Endodermal cell (in vitro differentiated cells): ENCODE results near the gene DENND10. TPM values are rescaled to one million over a fixed set of nuclear protein-coding genes. Genes with fewer than 3 reads are reported as not detected.
A peak's percentile ranks its signal among the peaks of the same experiment; 100 is the strongest.
"Not testable (repeated sequence)": the region's sequence is repeated elsewhere in the genome, so short reads cannot be mapped to it uniquely, and the experiment has no call there.

Experiments used
- DNase-seq: peaks from one replicate; pipeline ENCODE4 v3.0.0-alpha.2; 2017
- H3K27ac ChIP-seq: 2 replicates; pipeline ENCODE4 v1.5.1; 2013; ENCODE audit warnings: mild to moderate bottlenecking, low read depth, low read length, moderate library complexity
- H3K27me3 ChIP-seq: 2 replicates; pipeline ENCODE4 v1.6.1; 2013; ENCODE audit warnings: mild to moderate bottlenecking, low read length, moderate library complexity; ENCODE audit not compliant: insufficient read depth, control insufficient read depth, poor library complexity, severe bottlenecking
- H3K36me3 ChIP-seq: 2 replicates; pipeline ENCODE4 v1.7.0; 2013; ENCODE audit warnings: mild to moderate bottlenecking, low read length, moderate library complexity; ENCODE audit not compliant: control insufficient read depth, insufficient read depth
- H3K4me1 ChIP-seq: one replicate; pipeline ENCODE4 v1.7.0; 2013; ENCODE audit warnings: low read length; ENCODE audit not compliant: control insufficient read depth, insufficient read depth
- H3K4me3 ChIP-seq: 2 replicates; pipeline ENCODE4 v1.5.1; 2013; ENCODE audit warnings: mild to moderate bottlenecking, low read length, moderate library complexity
- H3K9ac ChIP-seq: 2 replicates; pipeline ENCODE4 v1.6.1; 2013; ENCODE audit warnings: mild to moderate bottlenecking, low read length, moderate library complexity; ENCODE audit not compliant: poor library complexity, severe bottlenecking; ENCODE audit errors: extremely low read depth
- H3K9me3 ChIP-seq: 2 replicates; pipeline ENCODE4 v1.6.1; 2013; ENCODE audit warnings: mild to moderate bottlenecking, low read length, moderate library complexity; ENCODE audit not compliant: control insufficient read depth
- H3K27ac Mint-ChIP-seq: 2 replicates; pipeline ENCODE4 v1.8.0; 2020; ENCODE audit warnings: mixed read lengths
- H3K27me3 Mint-ChIP-seq: 2 replicates; pipeline ENCODE4 v1.8.0; 2021; ENCODE audit warnings: mild to moderate bottlenecking, mixed read lengths; ENCODE audit not compliant: insufficient read depth
- H3K36me3 Mint-ChIP-seq: 2 replicates; pipeline ENCODE4 v1.8.0; 2020; ENCODE audit warnings: low read depth, mixed read lengths
- H3K4me1 Mint-ChIP-seq: 2 replicates; pipeline ENCODE4 v1.8.0; 2020; ENCODE audit warnings: mixed read lengths
- H3K4me3 Mint-ChIP-seq: 2 replicates; pipeline ENCODE4 v1.8.0; 2020; ENCODE audit warnings: mild to moderate bottlenecking, moderate library complexity, mixed read lengths
- H3K9me3 Mint-ChIP-seq: 2 replicates; pipeline ENCODE4 v1.8.0; 2020; ENCODE audit warnings: mild to moderate bottlenecking, mixed read lengths
- CTCF ChIP-seq: fragments of 200-600 bp; sonication (generic); conservative IDR thresholded peaks from 2 replicates; pipeline ENCODE4 v1.5.0; 2021; ENCODE audit warnings: antibody characterized with exemption, mild to moderate bottlenecking
- WGBS, 2 experiments: methylation state at CpG; one replicate each; pipeline versions ENCODE4 v1.1.5 to v1.1.7; 2013; ENCODE audit warnings: missing lambda C conversion rate in 2 of 2, mixed read lengths in 1 of 2; ENCODE audit not compliant: insufficient coverage in 1 of 2, insufficient read length in 1 of 2; 5-methylcytosine and 5-hydroxymethylcytosine counted together
- total RNA-seq, 2 donors: library from RNA; stranded (reverse); fragmentation: NEBNext Ultra II Directional in 1 of 2; extraction: Animal tissue kit (Norgen Biotek cat#: 25700) in 1 of 2; gene quantifications; 2 replicates in 1 of 2; 3 replicates in 1 of 2; pipeline ENCODE4 v1.2.1, GENCODE V29; 2021

Gene DENND10
- total RNA-seq, 2 donors from 2014 or later: 76.1 to 91.2 TPM

GRCh38 chr10:119136084-119136483, 32.2 kb downstream of the DENND10 start:
- Histone ChIP-seq H3K4me3 (no peak overlapping the region), H3K9ac (no peak overlapping the region), H3K9me3 (no peaks in the 10 kb centered on the region), H3K27ac (no peak overlapping the region), H3K36me3 (peaks cover 34% of the 10 kb centered on the region), H3K4me1 (no peaks in the 10 kb centered on the region), H3K27me3 (no peaks in the 10 kb centered on the region)
- TF ChIP-seq CTCF: no peak
- H3K27ac Mint-ChIP-seq: no peak overlapping the region
- H3K4me1 Mint-ChIP-seq: peaks cover 12% of the 10 kb centered on the region
- no peak for DNase-seq
- 94 to 98% methylated on average over 5 to 6 of the region's 7 CpGs for WGBS, 2 experiments
- H3K36me3 Mint-ChIP-seq: peaks cover 53% of the 10 kb centered on the region
- H3K4me3 Mint-ChIP-seq: no peak overlapping the region
- no peaks in the 10 kb centered on the region for H3K27me3 Mint-ChIP-seq
- no peaks in the 10 kb centered on the region for H3K9me3 Mint-ChIP-seq

GRCh38 chr10:119137878-119138277, 34.0 kb downstream of the DENND10 start:
- H3K27ac ChIP-seq, H3K4me1 ChIP-seq, H3K27me3 ChIP-seq, H3K9me3 Mint-ChIP-seq, H3K27me3 Mint-ChIP-seq, H3K4me3 Mint-ChIP-seq, H3K4me3 ChIP-seq, H3K27ac Mint-ChIP-seq, DNase-seq, H3K9ac ChIP-seq, H3K9me3 ChIP-seq, H3K4me1 Mint-ChIP-seq: not testable (repeated sequence)
- peaks cover 21% of the 10 kb centered on the region for H3K36me3 ChIP-seq
- peaks cover 39% of the 10 kb centered on the region for H3K36me3 Mint-ChIP-seq
- peak; percentile 56 for TF ChIP-seq CTCF
- 77 to 80% methylated on average over 5 to 8 of the region's 8 CpGs for WGBS, 2 experiments

- peak overlapping the region; percentile 55 for H3K27ac Mint-ChIP-seq
- Histone ChIP-seq H3K9ac (no peak overlapping the region), H3K36me3 (peaks cover 14% of the 10 kb centered on the region), H3K4me1 (no peaks in the 10 kb centered on the region), H3K27me3 (no peaks in the 10 kb centered on the region), H3K4me3 (no peak overlapping the region), H3K27ac (no peak overlapping the region), H3K9me3 (no peaks in the 10 kb centered on the region)
- DNase-seq: no peak
- no peak overlapping the region for H3K4me3 Mint-ChIP-seq
- H3K27me3 Mint-ChIP-seq: no peaks in the 10 kb centered on the region
- 94 to 98% methylated on average over 12 to 15 of the region's 16 CpGs for WGBS, 2 experiments
- TF ChIP-seq CTCF: no peak
- peaks cover 36% of the 10 kb centered on the region for H3K36me3 Mint-ChIP-seq
- peaks cover 7% of the 10 kb centered on the region for H3K4me1 Mint-ChIP-seq
- H3K9me3 Mint-ChIP-seq: no peaks in the 10 kb centered on the region
Measured at GRCh38 chr10:119138346-119139306, 34.7 kb downstream of the DENND10 start.
